CD4-positive, alpha-beta T cell treated with Interleukin-17A for 1 hour (primary cell): ENCODE results near the gene MET.
"Not testable (repeated sequence)": the region's sequence is repeated elsewhere in the genome, so short reads cannot be mapped to it uniquely, and the experiment has no call there.

Experiments
- DNase-seq: peaks from one replicate; pipeline ENCODE4 v3.0.0-alpha.2; 2020

The MET gene

GRCh38 chr7:116728413-116728812, 56.4 kb downstream of the MET start:
- DNase-seq = no peak

GRCh38 chr7:116730097-116731022, 58.4 kb downstream of the MET start:
- DNase-seq = no peak

- DNase-seq = no peak
Observed at GRCh38 chr7:116731023-116731395, 59.0 kb downstream of the MET start.

GRCh38 chr7:116731445-116732335, 59.7 kb downstream of the MET start:
- DNase-seq = no peak

DNA sequence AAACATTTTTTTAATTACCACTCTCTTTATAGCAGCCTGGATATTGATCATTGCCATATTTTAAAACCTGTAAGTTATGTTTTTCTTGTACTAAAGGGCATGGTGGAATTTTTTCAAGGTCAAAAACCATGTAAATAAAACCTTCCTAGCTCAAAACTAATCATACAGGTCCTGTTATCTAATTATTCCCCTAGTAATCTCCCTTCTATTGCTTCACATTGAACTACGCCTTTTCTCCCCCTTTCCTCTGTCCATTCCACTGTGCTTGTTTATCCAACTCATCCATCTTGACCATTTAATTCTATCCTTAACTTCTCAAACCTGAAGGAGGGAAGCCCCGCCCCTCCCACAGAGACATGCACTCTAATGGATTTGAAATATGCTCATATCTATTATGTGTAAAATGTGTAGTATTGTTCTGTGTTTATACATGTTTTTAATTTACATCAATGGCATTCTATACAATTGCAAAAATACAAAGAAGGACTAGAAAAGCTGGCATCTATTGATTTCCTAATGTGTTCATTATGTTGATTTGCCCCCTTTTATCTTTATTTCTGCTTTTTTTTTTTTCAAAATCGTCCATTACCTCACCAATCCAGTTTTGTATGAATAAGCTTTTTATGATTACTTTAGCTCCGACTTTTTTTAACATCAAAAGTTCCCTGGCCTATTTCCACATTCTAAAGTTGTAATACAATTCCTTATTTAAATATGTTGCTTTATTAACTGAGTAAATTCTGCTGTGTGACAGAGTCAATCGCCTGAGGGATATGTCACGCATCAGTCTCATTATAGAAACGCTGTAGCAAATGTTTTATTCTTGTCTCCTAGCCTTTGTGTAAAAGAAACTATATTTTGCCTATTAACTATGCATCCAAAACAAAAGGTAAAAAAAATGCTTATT, 61.0 kb downstream of the MET start:
- no peak for DNase-seq

DNA sequence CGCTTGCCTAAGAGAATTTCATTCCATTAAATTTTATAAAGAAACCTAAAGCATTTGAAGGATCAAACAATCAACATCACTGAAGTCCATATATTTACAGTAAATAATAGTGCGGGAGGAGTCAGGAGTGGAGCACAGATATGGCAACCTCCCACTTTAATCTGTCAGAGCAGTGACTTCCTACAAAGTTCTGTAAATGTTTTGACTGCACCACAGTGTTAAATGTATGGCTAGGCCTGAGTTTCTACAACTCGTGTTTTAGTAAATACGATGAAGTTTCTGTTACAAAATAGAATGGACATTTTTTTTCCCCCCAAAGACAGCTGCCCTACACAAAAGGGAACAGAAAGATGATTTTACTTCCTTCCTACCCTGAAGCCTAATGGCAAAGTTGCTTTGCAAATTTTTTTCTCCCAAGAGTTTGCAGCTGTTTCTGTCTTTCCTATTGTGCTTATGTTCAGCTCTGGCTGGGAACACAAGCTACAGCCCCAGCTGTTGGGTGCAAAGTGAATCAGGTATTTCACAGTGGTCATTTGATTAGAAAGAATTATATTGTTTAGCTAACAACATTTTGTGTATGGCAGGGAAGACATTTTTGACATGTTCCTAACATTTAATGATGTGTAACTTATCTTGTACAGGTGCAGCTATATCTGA, 62.1 kb downstream of the MET start:
- no peak for DNase-seq

DNA sequence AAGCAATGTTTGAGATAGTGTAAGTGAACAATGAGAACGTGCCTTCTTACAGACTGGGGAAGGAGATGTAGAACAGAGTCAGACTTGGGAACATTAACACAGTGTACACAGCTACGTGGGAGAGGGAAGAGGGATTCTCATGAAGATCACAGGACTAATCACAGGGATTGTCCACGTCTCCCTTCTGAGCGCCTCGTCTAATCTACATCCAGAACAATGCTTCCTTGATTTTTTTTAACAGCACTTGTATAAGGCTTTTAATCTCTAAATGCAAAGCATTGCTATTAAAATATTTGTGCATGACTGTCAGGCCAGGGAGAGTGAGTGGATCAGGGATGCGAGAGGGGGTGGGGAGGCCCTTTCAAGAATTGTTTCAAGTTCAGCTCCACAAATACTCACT, 62.7 kb downstream of the MET start:
- no peak for DNase-seq

- DNase-seq = no peak
Observed at GRCh38 chr7:116736927-116737715, 65.1 kb downstream of the MET start.

DNA sequence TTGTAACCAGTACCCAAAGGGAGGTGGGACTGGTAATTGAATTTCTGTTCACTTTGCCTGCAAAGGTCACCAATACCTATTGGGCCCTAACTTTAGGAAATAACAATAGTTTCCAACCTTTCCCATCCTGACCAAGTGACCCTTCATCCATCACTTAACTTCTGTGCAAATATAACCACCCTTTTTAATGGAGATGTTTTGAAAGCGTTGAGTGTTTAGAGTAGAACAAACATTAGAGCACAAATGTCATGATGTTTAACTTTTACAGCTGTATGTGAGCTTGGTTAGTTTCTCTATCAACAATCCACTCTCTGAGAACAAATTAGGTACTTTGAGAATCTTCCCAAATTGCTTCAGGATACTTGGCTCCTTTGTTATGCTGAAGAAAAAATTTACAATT, 66.4 kb downstream of the MET start:
- DNase-seq = no peak

- no peak for DNase-seq
Observed at GRCh38 chr7:116739307-116739706, 67.3 kb downstream of the MET start.

DNA sequence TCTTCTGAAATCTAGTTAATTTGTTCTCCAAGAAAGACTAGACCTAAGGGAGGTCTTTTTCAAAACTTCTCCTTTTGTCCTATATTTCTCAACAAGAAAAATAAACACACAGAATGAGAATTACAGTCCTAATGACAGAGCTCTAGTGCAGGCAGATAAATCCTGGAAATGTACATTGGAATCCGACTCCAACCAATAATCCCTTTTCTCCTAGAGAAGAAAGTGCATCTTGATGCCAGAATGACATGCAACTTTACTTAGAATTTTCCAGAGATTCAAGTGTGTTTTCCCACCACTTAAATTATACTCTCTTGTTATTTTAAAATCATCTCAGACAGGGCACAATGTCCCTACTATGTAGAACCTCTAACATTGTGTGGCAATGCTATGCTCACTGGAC, 68.2 kb downstream of the MET start:
- no peak for DNase-seq

- DNase-seq = no peak
Observed at GRCh38 chr7:116740755-116741462, 68.9 kb downstream of the MET start.

GRCh38 chr7:116741625-116742316, 69.8 kb downstream of the MET start:
- no peak for DNase-seq

DNA sequence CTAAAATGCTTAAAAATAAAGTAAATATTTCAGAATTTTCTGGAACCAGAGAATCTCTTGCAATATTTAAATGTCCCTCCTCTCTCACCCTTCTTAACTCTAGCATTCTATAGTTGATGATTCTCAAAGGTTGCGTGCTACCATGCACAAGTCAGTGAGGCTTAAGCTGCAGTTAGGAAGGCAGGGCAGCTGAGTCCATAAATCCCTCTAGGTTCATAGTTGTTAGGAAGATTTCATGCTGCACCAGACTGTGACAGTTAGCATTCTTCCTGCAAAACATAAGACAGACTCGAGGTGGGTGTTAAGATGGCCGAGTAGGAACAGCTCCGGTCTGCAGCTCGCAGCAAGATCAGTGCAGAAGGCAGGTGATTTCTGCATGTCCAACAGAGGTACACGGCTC, 70.6 kb downstream of the MET start:
- DNase-seq = no peak

GRCh38 chr7:116743835-116744234, 71.8 kb downstream of the MET start:
- not testable (repeated sequence) for DNase-seq

DNA sequence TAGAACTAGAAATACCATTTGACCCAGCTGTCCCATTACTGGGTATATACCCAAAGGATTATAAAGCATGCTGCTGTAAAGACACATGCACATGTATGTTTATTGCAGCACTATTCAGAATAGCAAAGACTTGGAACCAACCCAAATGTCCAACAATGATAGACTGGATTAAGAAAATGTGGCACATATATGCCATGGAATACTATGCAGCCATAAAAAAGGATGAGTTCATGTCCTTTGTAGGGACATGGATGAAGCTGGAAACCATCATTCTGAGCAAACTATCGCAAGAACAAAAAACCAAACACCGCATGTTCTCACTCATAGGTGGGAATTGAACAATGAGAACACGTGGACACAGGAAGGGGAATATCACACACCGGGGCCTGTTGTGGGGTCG, 74.4 kb downstream of the MET start:
- DNase-seq = not testable (repeated sequence)

DNA sequence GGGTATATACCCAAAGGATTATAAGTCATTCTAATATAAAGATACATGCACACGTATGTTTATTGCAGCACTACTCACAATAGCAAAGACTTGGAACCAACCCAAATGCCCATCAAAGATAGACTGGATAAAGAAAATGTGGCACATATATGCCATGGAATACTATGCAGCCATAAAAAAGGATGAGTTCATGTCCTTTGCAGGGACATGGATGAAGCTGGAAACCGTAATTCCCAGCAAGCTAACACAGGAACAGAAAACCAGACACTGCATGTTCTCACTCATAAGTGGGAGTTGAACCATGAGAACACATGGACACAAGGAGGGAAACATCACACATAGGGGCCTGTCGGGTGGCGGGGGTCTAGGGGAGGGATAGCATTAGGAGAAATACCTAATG, 79.1 kb downstream of the MET start:
- not testable (repeated sequence) for DNase-seq

GRCh38 chr7:116752305-116753074, 80.5 kb downstream of the MET start:
- DNase-seq = no peak

GRCh38 chr7:116753130-116753529, 81.1 kb downstream of the MET start:
- no peak for DNase-seq
